PC-9 (cell line): Measurements from ENCODE around the gene HSPA9. TPM values are rescaled to one million over a fixed set of nuclear protein-coding genes. Genes with fewer than 3 reads are reported as not detected.

ENCODE experiments used
- BruUV-seq: library from RNA; stranded (reverse); fragments of 400-500 nt; replicated peaks from 2 replicates; lab custom pipeline; 2021; lab: Mats Ljungman, UMichigan
- CTCF ChIA-PET: fragments of 300-600 bp; sonication (Branson Sonifier 250); formaldehyde crosslinking; loops from one replicate; lab custom pipeline; 2022; ENCODE audit warnings: antibody characterized with exemption; lab: Charles Lee
- POLR2A ChIA-PET: fragments of 300-600 bp; sonication (Branson Sonifier 250); formaldehyde crosslinking; loops from one replicate; lab custom pipeline; 2022; ENCODE audit warnings: antibody characterized with exemption; ENCODE audit not compliant: unreplicated experiment; lab: Charles Lee
- DNase-seq, 2 experiments: peaks; one replicate each; pipeline versions ENCODE4 v3.0.0 to v3.0.0-alpha.2; 2015 to 2022; ENCODE audit warnings: mixed read lengths in 1 of 2
- H2AFZ ChIP-seq: fragments of 200-600 bp; sonication (generic); 2 replicates; pipeline ENCODE4 v1.8.1; 2017; ENCODE audit warnings: antibody characterized with exemption
- H3F3A ChIP-seq: fragments of 200-600 bp; sonication (generic); 2 replicates; pipeline ENCODE4 v1.8.1; 2017; ENCODE audit warnings: antibody characterized with exemption, mild to moderate bottlenecking, low read depth; ENCODE audit not compliant: insufficient read depth
- H3K27ac ChIP-seq: fragments of 200-600 bp; sonication (generic); 2 replicates; pipeline ENCODE4 v1.6.1; 2016; ENCODE audit warnings: mixed run types
- H3K27me3 ChIP-seq: fragments of 200-600 bp; sonication (generic); 2 replicates; pipeline ENCODE4 v1.6.1; 2016; ENCODE audit warnings: low read depth, mixed run types; ENCODE audit not compliant: insufficient read depth
- H3K36me3 ChIP-seq: fragments of 200-600 bp; sonication (generic); 2 replicates; pipeline ENCODE4 v1.6.1; 2016; ENCODE audit warnings: low read depth, mixed run types
- H3K4me1 ChIP-seq: fragments of 200-600 bp; sonication (generic); replicated peaks from 2 replicates; pipeline ENCODE4 v1.6.1; 2016; ENCODE audit warnings: mixed run types; ENCODE audit not compliant: insufficient read depth
- H3K4me2 ChIP-seq: fragments of 200-600 bp; sonication (generic); 2 replicates; pipeline ENCODE4 v1.6.1; 2017; ENCODE audit warnings: mixed run types
- H3K4me3 ChIP-seq: fragments of 200-600 bp; sonication (generic); 2 replicates; pipeline ENCODE4 v1.6.1; 2016; ENCODE audit warnings: mixed run types
- H3K79me2 ChIP-seq: fragments of 200-600 bp; sonication (generic); 2 replicates; pipeline ENCODE4 v1.6.1; 2017; ENCODE audit warnings: low read depth, mixed run types
- H3K9me2 ChIP-seq: fragments of 200-600 bp; sonication (generic); 2 replicates; pipeline ENCODE4 v1.8.1; 2017; ENCODE audit warnings: mild to moderate bottlenecking; ENCODE audit not compliant: insufficient read depth
- H3K9me3 ChIP-seq: fragments of 200-600 bp; sonication (generic); 2 replicates; pipeline ENCODE4 v1.8.1; 2016; ENCODE audit warnings: low read depth; ENCODE audit not compliant: insufficient read depth
- H4K20me1 ChIP-seq: fragments of 200-600 bp; sonication (generic); 2 replicates; pipeline ENCODE4 v1.8.1; 2017; ENCODE audit not compliant: insufficient read depth
- CTCF ChIP-seq: fragments of 200-600 bp; sonication (generic); conservative IDR thresholded peaks from 2 replicates; pipeline ENCODE4 v1.6.1; 2017; ENCODE audit warnings: mixed run types, antibody characterized with exemption, mild to moderate bottlenecking, moderate library complexity
- EZH2 ChIP-seq: fragments of 200-600 bp; sonication (generic); IDR thresholded peaks from 2 replicates; pipeline ENCODE4 v1.8.0; 2017; ENCODE audit warnings: antibody characterized with exemption, low read depth
- intact Hi-C: fragments of 100-400 bp; cut with micrococcal nuclease; formaldehyde crosslinking; loops from one replicate; pipeline ENCODE4 v1.10.0; 2022; ENCODE audit not compliant: unreplicated experiment
- total RNA-seq: library from RNA; stranded (reverse); gene quantifications from 2 replicates; pipeline ENCODE4 v1.2.3, GENCODE V29; 2021

Gene HSPA9
- total RNA-seq, 1 experiment from 2014 or later: 256 TPM

DNA sequence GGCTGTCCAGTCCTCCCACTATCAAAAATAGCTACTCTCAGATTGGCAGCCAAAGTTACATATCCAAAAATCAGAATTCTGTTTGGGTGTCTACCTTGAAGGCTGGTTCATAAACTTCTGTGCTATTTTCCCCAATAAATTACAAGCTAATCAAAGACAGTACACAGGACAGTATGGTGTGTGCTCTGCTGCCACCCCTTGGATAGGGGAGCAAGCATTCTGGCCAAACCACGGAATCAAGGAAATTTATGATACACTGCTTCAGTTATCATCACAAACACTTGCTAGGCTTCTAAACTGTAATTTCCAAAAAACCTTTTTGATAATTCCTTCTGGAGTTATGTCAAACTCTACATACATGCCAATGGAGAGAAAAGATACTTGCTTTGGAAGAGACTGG lies 48.0 kb downstream of the HSPA9 start:
- intact Hi-C loops: no loop called here
- Histone ChIP-seq H3K27me3 (no peaks in the 10 kb centered on the region), H3K4me3 (no peak overlapping the region), H3F3A (peaks cover 36% of the 10 kb centered on the region), H3K9me3 (no peaks in the 10 kb centered on the region), H3K4me1 (peaks cover 36% of the 10 kb centered on the region), H4K20me1 (peaks cover 89% of the 10 kb centered on the region), H2AFZ (no peak overlapping the region), H3K9me2 (no peaks in the 10 kb centered on the region), H3K4me2 (no peak overlapping the region), H3K27ac (no peak overlapping the region), H3K36me3 (0 out of 2 replicates have a peak, but pooled peaks cover 5% of the 10 kb centered on the region), H3K79me2 (peaks cover 95% of the 10 kb centered on the region)
- BruUV-seq: no TSS peak
- no peak for TF ChIP-seq CTCF
- no peak for TF ChIP-seq EZH2
- DNase-seq: no peak
- ChIA-PET CTCF (interaction anchor here (0.6 kb wide), 2 partner anchors 61 to 676 kb away, joined by 4 read pairs; no protein-coding TSS in a partner anchor), POLR2A (no interaction called here)

DNA sequence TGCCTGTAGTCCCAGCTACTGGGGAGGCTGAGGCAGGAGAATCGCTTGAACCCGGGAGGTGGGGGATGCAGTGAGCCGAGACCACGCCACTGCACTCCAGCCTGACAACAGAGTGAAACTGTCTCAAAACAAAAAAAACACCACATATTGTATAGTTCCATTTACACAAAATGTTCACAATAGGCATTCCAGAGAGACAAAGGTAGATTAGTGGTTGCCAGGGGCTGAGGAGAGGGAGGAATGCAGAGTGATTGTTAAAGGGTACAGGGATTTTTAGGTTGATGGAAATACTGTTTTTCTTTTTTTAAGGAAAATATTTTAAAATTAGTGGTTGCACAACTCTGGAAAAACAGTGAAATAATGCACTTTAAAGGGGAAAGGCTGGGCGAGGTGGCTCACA lies 51.8 kb downstream of the HSPA9 start:
- H3K79me2 ChIP-seq: peaks cover 92% of the 10 kb centered on the region
- no peak overlapping the region for H3K27ac ChIP-seq
- H3K4me1 ChIP-seq: peaks cover 10% of the 10 kb centered on the region
- peaks cover 18% of the 10 kb centered on the region; the same call in 1 of the 2 replicates for H3K36me3 ChIP-seq
- TF ChIP-seq EZH2 (no peak), CTCF (no peak)
- POLR2A ChIA-PET: no interaction called here
- no peak overlapping the region for H3K4me3 ChIP-seq
- no peak overlapping the region for H3K4me2 ChIP-seq
- no peaks in the 10 kb centered on the region for H3K9me2 ChIP-seq
- no peak for DNase-seq
- no TSS peak for BruUV-seq
- CTCF ChIA-PET: no interaction called here
- intact Hi-C loops: no loop called here
- no peak overlapping the region for H2AFZ ChIP-seq
- H3F3A ChIP-seq: peaks cover 17% of the 10 kb centered on the region
- H3K27me3 ChIP-seq: no peaks in the 10 kb centered on the region
- peaks cover 87% of the 10 kb centered on the region for H4K20me1 ChIP-seq
- H3K9me3 ChIP-seq: no peaks in the 10 kb centered on the region

DNA sequence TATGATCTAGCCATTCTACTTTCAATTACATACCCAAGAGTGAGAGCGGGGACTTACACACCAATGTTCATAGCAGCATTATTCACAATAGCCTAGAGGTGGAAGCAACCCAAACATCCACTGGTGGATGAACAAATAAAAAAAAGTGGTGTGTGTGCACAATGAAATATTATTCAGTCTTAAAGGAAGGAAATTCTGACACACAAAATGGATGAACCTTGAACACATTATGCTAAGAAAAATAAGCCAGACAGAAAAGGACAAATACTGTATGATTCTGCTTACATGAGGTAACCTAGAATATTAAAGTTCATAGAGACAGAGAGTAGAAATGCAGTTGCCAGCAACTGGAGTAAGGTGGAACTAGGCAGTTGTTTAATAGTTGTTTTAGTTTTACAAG lies 54.2 kb downstream of the HSPA9 start:
- no peak overlapping the region for H3K4me2 ChIP-seq
- H3K9me3 ChIP-seq: no peaks in the 10 kb centered on the region
- peaks cover 80% of the 10 kb centered on the region for H4K20me1 ChIP-seq
- H3K4me3 ChIP-seq: no peak overlapping the region
- H3K27ac ChIP-seq: no peak overlapping the region
- H3F3A ChIP-seq: peaks cover 28% of the 10 kb centered on the region; the same call in 1 of the 2 replicates
- H3K36me3 ChIP-seq: peaks cover 34% of the 10 kb centered on the region
- no peak overlapping the region for H2AFZ ChIP-seq
- no peak for DNase-seq
- H3K9me2 ChIP-seq: no peaks in the 10 kb centered on the region
- intact Hi-C loops: no loop called here
- no peaks in the 10 kb centered on the region for H3K27me3 ChIP-seq
- TF ChIP-seq CTCF (no peak), EZH2 (no peak)
- H3K79me2 ChIP-seq: peaks cover 76% of the 10 kb centered on the region
- no TSS peak for BruUV-seq
- POLR2A ChIA-PET: interaction anchor here (0.7 kb wide), 1 partner anchor 772 kb away, joined by 6 read pairs; the partner anchor contains the start of gene MATR3
- no peaks in the 10 kb centered on the region for H3K4me1 ChIP-seq
- CTCF ChIA-PET: no interaction called here
